Thoracic aorta endothelial cell (primary cell): ENCODE measurements around the gene ADGRG2. TPM values are rescaled to one million over a fixed set of nuclear protein-coding genes. Genes with fewer than 3 reads are reported as not detected.

ENCODE experiments used
- total RNA-seq: library from RNA; depleted of rRNA; stranded (reverse); fragments of >200 nt; gene quantifications from 2 replicates; pipeline ENCODE4 v1.2.3, GENCODE V29; 2012

ADGRG2 gene
- not detected in 2 replicates for total RNA-seq

DNA sequence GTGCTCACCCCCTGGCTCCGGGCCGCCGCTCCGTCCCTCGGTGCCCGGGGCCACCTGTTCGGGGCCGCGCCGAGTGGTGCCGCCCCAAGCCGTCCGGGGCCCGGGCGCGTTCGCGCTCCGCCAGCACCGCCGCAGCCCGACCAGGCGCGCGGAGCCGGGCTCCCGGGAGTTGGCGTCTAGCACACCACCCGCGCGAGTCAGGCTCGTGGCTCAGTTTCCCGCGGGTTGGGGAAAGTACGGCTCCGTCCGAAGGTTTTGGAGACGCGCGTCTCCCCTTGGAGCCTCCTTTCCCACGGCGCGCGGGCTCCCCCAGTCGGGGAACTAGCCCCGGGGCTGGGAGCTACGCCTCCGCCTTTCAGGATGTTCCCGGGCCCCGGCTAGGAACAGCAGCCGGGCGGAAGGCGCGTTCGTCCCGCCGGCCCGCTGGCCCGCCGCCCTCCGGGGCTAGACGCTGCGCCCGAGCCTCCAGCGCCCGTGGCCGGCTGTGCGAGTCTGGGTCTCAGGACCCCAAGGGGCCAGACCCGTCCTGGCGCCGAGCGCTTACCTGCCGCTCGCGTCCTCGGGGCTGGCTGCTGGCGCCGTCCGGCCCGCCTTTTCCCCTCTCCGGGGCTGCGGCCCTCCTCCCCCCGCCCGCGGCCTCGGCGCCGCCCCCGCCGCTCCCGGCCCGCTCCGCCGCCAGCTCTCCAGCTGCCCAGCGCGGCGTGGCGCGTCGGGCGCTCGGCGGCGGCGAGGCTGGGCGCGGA, at the start of gene ADGRG2:
Gene ADGRG2 (minus strand): TSS at position 571 of the 743 bp plus-strand sequence. CDS start 53,634 bp downstream, outside the sequence.

GRCh38 chrX:18983666-18984380, 138.4 kb downstream of the ADGRG2 start, which contains the start of gene PHKA2:
Gene PHKA2 (minus strand): TSS chrX:18984114. CDS start chrX:18983932, 182 bp downstream.

Other genes starting within 250 kb of the ADGRG2 start
- 11.7 and 13.9 TPM in 2 replicates for gene PHKA2, start 138.4 kb downstream of the ADGRG2 start, total RNA-seq
- 76.2 and 78.6 TPM in 2 replicates for gene PDHA1, start 221.5 kb upstream of the ADGRG2 start, total RNA-seq